Central memory CD8-positive, alpha-beta T cell (primary cell): ENCODE data around the gene NTS.

Experiments used
- ATAC-seq: fragments of 150-1000 bp; cut with Tn5 transposase; replicated peaks from 2 replicates; pipeline ENCODE4 v1.10.0; 2022; ENCODE audit warnings: mild to moderate bottlenecking, moderate FRiP score, moderate number of reproducible peaks; ENCODE audit not compliant: poor library complexity, severe bottlenecking; ENCODE audit errors: extremely low read depth
- DNase-seq, 2 donors: peaks; one replicate each; pipeline ENCODE4 v3.0.0; 2021; ENCODE audit warnings: low spot score in 2 of 2
- H3K27ac Mint-ChIP-seq: one replicate; pipeline ENCODE4 v1.8.0; 2022; ENCODE audit warnings: low read depth, mild to moderate bottlenecking, moderate library complexity, mixed read lengths
- H3K27me3 Mint-ChIP-seq: one replicate; pipeline ENCODE4 v1.8.0; 2022; ENCODE audit warnings: mixed read lengths
- H3K36me3 Mint-ChIP-seq: one replicate; pipeline ENCODE4 v1.8.0; 2022; ENCODE audit warnings: mild to moderate bottlenecking, moderate library complexity, mixed read lengths; ENCODE audit not compliant: insufficient read depth
- H3K4me1 Mint-ChIP-seq: one replicate; pipeline ENCODE4 v1.8.0; 2022; ENCODE audit warnings: mixed read lengths
- H3K4me3 Mint-ChIP-seq: one replicate; pipeline ENCODE4 v1.8.0; 2022; ENCODE audit warnings: mild to moderate bottlenecking, moderate library complexity, mixed read lengths
- H3K9me3 Mint-ChIP-seq: one replicate; pipeline ENCODE4 v1.8.0; 2022; ENCODE audit warnings: mixed read lengths

NTS gene

GRCh38 chr12:85874031-85874461 lies at the start of gene NTS:
Gene NTS, plus strand, starts transcription at chr12:85874295. Its CDS starts 109 bp downstream, at chr12:85874404.
- peaks cover 6% of the 10 kb centered on the region for H3K9me3 Mint-ChIP-seq
- no peak within 1 kb of the TSS for H3K4me3 Mint-ChIP-seq
- no peak within 1 kb of the TSS for H3K27ac Mint-ChIP-seq
- no peak for DNase-seq
- ATAC-seq = no peak
- no peaks in the 10 kb centered on the region for H3K36me3 Mint-ChIP-seq
- H3K4me1 Mint-ChIP-seq = no peaks in the 10 kb centered on the region
- no peaks in the 10 kb centered on the region for H3K27me3 Mint-ChIP-seq

DNA sequence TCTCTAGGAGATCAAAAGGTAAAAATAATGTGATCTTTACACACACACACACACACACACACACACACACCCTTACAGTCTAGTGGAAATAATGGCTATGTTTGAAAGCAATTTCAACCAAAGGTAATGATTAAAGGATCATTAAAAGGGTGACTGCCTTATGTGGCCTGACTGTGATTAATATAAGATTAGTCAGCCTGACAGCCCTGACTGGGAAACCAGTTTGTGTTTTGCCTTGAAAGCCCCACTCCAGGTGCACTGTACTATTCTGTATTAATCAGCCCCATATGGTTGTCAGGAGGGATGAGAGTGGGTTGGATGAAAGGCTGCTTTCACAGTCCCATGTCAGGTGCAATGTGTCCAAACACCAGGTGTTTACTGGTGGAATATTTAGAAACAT lies 48.3 kb upstream of the NTS start:
- DNase-seq = no peak
- H3K4me1 Mint-ChIP-seq = no peaks in the 10 kb centered on the region
- H3K4me3 Mint-ChIP-seq = no peak overlapping the region
- no peaks in the 10 kb centered on the region for H3K36me3 Mint-ChIP-seq
- no peak for ATAC-seq
- H3K9me3 Mint-ChIP-seq = peaks cover 31% of the 10 kb centered on the region
- no peak overlapping the region for H3K27ac Mint-ChIP-seq
- H3K27me3 Mint-ChIP-seq = no peaks in the 10 kb centered on the region

DNA sequence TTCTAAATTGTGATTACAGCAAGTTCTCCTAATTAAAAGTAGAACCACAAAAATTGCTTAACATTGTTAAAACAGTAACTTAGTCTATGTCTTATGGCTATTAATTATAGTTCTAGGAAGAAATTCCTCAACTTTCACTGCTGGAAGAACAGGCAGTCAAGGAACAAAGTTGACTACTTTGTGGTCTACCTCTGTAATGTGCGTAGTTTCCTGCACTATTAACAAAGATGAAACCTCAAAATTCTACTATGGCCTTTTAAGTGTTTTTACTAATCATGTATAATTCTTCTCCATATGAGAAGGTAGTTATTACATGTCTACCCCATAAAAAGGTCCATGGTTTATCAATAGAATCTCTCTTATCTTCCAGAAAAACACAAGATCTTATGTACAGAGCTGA lies 45.5 kb upstream of the NTS start:
- no peak for ATAC-seq
- Mint-ChIP-seq H3K36me3 (no peaks in the 10 kb centered on the region), H3K4me1 (no peaks in the 10 kb centered on the region), H3K27ac (no peak overlapping the region), H3K27me3 (no peaks in the 10 kb centered on the region), H3K4me3 (no peak overlapping the region), H3K9me3 (peaks cover 26% of the 10 kb centered on the region)
- no peak for DNase-seq

DNA sequence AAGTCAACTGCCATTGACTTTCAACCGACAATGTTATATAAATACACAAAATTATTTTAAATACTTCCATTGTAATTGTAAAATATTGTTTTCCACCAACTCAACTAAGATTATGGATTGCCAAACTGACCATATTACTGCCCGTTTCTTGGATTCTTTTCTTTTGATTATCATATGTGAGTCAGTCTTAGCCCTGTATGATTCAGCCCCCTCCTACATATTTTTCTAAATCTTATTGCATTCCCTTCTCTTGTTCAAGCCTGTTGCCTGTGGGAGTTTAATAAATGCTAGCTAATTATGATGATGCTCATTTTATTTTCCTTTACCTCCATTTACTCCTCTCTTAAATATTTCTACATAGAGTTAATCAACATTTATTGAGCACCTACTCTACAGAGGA lies 44.7 kb upstream of the NTS start:
- Mint-ChIP-seq H3K4me1 (no peaks in the 10 kb centered on the region), H3K27me3 (no peaks in the 10 kb centered on the region), H3K36me3 (no peaks in the 10 kb centered on the region), H3K27ac (no peak overlapping the region), H3K9me3 (peaks cover 20% of the 10 kb centered on the region), H3K4me3 (no peak overlapping the region)
- no peak for ATAC-seq
- DNase-seq = no peak

GRCh38 chr12:85831327-85831990 lies 42.6 kb upstream of the NTS start:
- Mint-ChIP-seq H3K4me1 (no peaks in the 10 kb centered on the region), H3K27me3 (no peaks in the 10 kb centered on the region), H3K27ac (no peak overlapping the region), H3K9me3 (peaks cover 12% of the 10 kb centered on the region), H3K36me3 (no peaks in the 10 kb centered on the region), H3K4me3 (no peak overlapping the region)
- no peak for DNase-seq
- ATAC-seq = no peak

DNA sequence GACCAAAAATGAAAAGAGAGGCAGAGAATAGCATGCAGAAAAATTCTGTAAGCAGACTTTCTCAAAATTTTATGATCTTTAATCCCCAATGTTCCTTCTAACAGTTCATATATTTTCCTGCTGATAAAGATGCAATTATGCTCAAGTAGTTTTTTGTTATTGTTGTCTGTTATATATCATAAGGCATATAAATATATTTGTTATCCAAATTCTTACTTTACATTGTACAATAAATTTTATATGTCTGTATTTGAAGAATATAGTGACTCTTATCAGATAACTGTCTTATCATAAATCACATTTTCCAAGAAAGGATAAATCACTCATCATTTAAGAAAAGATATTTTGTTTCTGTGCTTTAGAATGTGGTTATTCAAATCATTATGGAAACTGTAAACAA lies 40.5 kb upstream of the NTS start:
- no peak for ATAC-seq
- Mint-ChIP-seq H3K4me3 (no peak overlapping the region), H3K27ac (no peak overlapping the region), H3K4me1 (no peaks in the 10 kb centered on the region), H3K27me3 (no peaks in the 10 kb centered on the region), H3K9me3 (no peaks in the 10 kb centered on the region), H3K36me3 (no peaks in the 10 kb centered on the region)
- no peak for DNase-seq

DNA sequence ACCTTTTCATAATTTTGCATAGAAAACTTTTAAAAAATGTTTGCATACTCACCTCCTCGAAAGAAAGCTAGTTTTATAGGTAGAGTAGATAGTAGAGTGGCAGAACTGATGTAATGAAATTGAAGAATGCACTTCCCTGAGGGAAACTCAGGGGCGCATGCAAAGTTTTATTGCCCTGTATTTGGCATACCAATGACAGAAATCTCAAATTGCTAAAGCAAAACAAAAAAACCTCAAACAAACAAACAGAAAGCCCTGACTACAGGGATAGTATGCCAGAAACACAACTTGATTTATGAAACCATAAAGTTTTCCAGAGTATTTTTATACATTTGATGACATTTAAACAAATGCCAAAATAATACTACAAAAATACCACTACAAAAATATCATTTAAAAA lies 39.7 kb upstream of the NTS start:
- Mint-ChIP-seq H3K4me3 (no peak overlapping the region), H3K4me1 (no peaks in the 10 kb centered on the region), H3K27me3 (no peaks in the 10 kb centered on the region), H3K27ac (no peak overlapping the region), H3K9me3 (no peaks in the 10 kb centered on the region), H3K36me3 (no peaks in the 10 kb centered on the region)
- DNase-seq (no peak), ATAC-seq (no peak)

- H3K27me3 Mint-ChIP-seq = no peaks in the 10 kb centered on the region
- no peaks in the 10 kb centered on the region for H3K36me3 Mint-ChIP-seq
- no peak for DNase-seq
- no peak for ATAC-seq
- H3K4me1 Mint-ChIP-seq = no peaks in the 10 kb centered on the region
- H3K27ac Mint-ChIP-seq = no peak overlapping the region
- H3K9me3 Mint-ChIP-seq = no peaks in the 10 kb centered on the region
- no peak overlapping the region for H3K4me3 Mint-ChIP-seq
Observed at GRCh38 chr12:85835426-85836196, 38.5 kb upstream of the NTS start.

DNA sequence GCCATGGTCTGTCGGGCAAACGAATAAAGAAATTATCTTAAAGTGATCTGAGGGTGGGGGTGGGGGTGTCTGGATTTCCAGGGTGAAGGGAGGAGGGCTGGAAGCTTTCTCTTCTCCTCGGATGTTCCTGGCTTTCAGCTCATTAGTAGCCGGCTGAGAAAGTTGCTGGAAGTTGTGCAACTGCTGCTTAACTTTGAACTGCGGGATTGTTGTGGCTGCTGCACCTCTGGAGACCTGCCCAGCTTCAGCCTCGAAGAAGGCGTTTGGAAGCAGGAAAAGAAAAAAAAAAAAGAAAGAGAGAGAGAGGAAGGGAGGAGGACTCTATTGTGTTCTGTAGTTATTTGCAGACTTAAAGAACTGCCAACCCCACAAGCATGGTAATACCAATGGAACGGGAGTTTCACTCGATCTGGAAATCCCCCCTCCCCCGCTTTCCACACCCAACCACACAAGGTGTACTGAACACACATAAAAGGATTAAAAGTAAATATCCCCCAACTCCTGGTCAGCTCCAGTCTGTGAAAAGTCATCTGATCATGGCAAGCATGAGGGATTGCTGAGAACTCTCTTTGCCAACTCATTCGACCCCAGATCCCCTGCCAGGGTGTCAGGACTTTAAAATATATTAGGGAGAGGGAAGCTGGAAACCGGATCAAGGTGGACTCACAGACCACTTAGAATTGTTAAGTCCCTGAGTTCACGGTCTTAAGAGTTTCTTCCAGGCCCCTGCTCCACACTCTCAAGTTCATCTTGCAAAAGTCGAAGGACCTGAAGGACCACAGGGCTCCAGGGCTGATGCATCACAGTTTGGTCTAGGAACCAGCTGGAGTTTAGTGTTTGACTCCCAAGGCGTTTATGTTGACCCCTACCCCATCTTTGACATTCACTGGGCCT lies 37.7 kb upstream of the NTS start, which contains the start of gene RASSF9:
Gene RASSF9 (minus strand): TSS at position 213 of the 894 bp plus-strand sequence. CDS start 208 bp downstream, at position 5.
- H3K27ac Mint-ChIP-seq = no peak within 1 kb of the TSS
- no peaks in the 10 kb centered on the region for H3K4me1 Mint-ChIP-seq
- H3K36me3 Mint-ChIP-seq = no peaks in the 10 kb centered on the region
- H3K9me3 Mint-ChIP-seq = no peaks in the 10 kb centered on the region
- DNase-seq (no peak), ATAC-seq (no peak)
- no peak within 1 kb of the TSS for H3K4me3 Mint-ChIP-seq
- no peaks in the 10 kb centered on the region for H3K27me3 Mint-ChIP-seq

DNA sequence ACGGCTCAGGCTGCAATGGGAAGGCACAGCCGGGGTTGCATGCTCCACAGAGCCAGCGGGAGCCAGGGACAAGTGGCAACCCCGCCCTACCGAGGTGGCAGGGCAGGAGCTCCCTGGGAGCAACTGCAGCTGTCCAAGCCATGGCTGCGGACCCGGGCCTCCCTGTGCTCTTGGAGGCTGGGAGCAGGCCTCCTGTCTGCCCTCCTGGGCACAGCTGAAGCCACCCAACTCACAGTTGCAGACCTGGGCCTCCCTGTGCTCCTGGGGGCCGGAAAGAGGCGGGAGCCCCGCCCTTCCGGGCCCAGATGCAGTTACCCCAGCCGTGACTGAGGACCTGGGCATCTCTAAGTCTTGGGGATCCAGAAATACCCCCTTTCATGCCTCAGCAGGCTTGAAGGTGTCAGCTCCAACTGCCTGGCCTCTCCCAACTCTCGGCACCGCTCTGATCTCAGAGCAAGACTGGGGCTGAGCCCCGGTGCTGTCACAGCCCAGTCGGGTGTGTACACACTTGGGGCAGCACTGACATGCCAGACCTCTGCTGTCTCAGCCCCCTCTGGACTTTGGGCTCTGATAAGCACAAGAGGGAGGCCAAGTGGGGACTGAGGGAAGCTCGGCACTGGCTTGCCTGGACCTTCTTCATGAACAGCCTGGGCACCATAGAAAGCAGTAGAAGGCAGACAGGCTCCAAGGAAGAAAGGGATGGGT lies 30.3 kb upstream of the NTS start:
- H3K27ac Mint-ChIP-seq = no peak overlapping the region
- no peaks in the 10 kb centered on the region for H3K4me1 Mint-ChIP-seq
- no peak overlapping the region for H3K4me3 Mint-ChIP-seq
- DNase-seq (no peak), ATAC-seq (no peak)
- H3K36me3 Mint-ChIP-seq = no peaks in the 10 kb centered on the region
- H3K9me3 Mint-ChIP-seq = peaks cover 5% of the 10 kb centered on the region
- no peaks in the 10 kb centered on the region for H3K27me3 Mint-ChIP-seq

DNA sequence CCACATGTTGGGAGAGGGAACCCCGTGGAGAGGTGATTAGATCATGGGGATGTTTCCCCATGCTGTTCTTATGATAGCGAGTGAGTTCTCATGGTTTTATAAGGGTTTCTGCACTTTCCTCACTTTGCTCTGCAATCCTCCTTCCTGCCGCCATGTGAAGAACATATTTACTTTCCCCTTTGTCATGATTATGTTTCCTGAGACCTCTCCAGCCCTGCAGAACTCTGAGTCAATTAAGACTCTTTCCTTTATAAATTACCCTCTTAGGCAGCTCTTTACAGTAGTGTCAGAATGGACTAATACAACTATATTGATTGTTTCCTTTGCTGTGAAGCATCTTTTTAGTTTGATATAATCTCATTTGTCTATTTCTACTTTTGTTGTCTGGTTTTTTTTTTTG lies 24.8 kb upstream of the NTS start:
- ATAC-seq (no peak), DNase-seq (no peak)
- Mint-ChIP-seq H3K36me3 (no peaks in the 10 kb centered on the region), H3K27me3 (no peaks in the 10 kb centered on the region), H3K4me3 (no peak overlapping the region), H3K27ac (no peak overlapping the region), H3K9me3 (peaks cover 8% of the 10 kb centered on the region), H3K4me1 (no peaks in the 10 kb centered on the region)

GRCh38 chr12:85855305-85855704 lies 18.8 kb upstream of the NTS start:
- DNase-seq (no peak), ATAC-seq (no peak)
- Mint-ChIP-seq H3K4me3 (no peak overlapping the region), H3K36me3 (no peaks in the 10 kb centered on the region), H3K27me3 (no peaks in the 10 kb centered on the region), H3K4me1 (no peaks in the 10 kb centered on the region), H3K9me3 (peaks cover 9% of the 10 kb centered on the region), H3K27ac (no peak overlapping the region)
